Thoracic aorta (tissue), 2 donors: ENCODE measurements around the gene HSBP1L1. TPM values are rescaled to one million over a fixed set of nuclear protein-coding genes. Genes with fewer than 3 reads are reported as not detected.

Experiments
- ATAC-seq: fragments of 150-250 bp; one replicate; pipeline ENCODE4 v1.8.0; 2017; ENCODE audit warnings: low read depth; ENCODE audit not compliant: insufficient number of reproducible peaks, low FRiP score
- DNase-seq: peaks from one replicate; pipeline ENCODE4 v3.0.0-alpha.2; 2020; ENCODE audit warnings: low spot score
- H3K27ac ChIP-seq, 2 donors: fragments of 200-600 bp; sonication (generic); 1 replicate in 1 of 2; 2 replicates in 1 of 2; pipeline ENCODE4 v1.5.1; 2016; ENCODE audit warnings: mild to moderate bottlenecking in 2 of 2, moderate library complexity in 2 of 2
- H3K27me3 ChIP-seq: fragments of 200-600 bp; sonication (generic); replicated peaks from 2 replicates; pipeline ENCODE4 v1.6.0; 2016; ENCODE audit warnings: mild to moderate bottlenecking; ENCODE audit not compliant: insufficient read depth
- H3K36me3 ChIP-seq: fragments of 200-600 bp; sonication (generic); one replicate; pipeline ENCODE4 v1.5.1; 2016
- H3K4me1 ChIP-seq, 2 donors: fragments of 200-600 bp; sonication (generic); 1 replicate in 1 of 2; 2 replicates in 1 of 2; pipeline versions ENCODE4 v1.5.1 to v1.6.0; 2016; ENCODE audit warnings: low read depth in 2 of 2, mild to moderate bottlenecking in 1 of 2; ENCODE audit not compliant: control insufficient read depth in 1 of 2
- H3K4me3 ChIP-seq: fragments of 200-600 bp; sonication (generic); 2 replicates; pipeline ENCODE4 v1.5.1; 2016; ENCODE audit warnings: mild to moderate bottlenecking
- H3K9me3 ChIP-seq: fragments of 200-600 bp; sonication (generic); 2 replicates; pipeline ENCODE4 v1.5.1; 2016
- total RNA-seq, 2 donors: library from RNA; depleted of rRNA; stranded (reverse); fragments of >200 nt; gene quantifications; one replicate each; pipeline versions ENCODE4 v1.1.0 to v1.2.3, GENCODE V29; 2016
- TF ChIP-seq, protein P1 (sequence below): fragments of 200-600 bp; sonication (generic); IDR thresholded peaks from one replicate; pipeline ENCODE4 v1.5.1; 2019; ENCODE audit warnings: antibody characterized with exemption

HSBP1L1 gene
- total RNA-seq, 2 donors from 2014 or later, result 8.5 to 11.6 TPM

DNA sequence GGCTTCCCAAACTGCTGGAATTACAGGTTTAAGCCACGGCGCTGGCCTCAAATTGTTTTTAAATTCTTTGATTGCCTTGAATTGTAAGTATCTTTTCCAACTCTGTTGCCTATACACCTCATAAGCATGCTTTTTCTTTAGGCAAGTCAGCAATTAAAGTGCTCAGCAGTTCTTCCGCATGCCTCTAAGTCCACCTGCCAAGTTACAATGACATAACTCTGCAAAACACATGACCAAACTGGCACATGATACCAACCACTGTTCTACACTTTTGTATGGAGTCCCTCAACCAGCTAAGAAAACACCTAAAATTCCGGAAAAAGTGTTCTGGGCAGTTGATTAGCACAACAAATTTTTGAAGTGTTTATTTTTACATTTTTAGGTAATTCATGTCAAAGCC is 18.8 kb downstream of the HSBP1L1 start:
- Histone ChIP-seq H3K27ac (no peak overlapping the region), H3K4me1 (peaks cover 12 to 27% of the 10 kb centered on the region in 2 donors), H3K27me3 (no peaks in the 10 kb centered on the region), H3K9me3 (no peaks in the 10 kb centered on the region), H3K36me3 (no peaks in the 10 kb centered on the region), H3K4me3 (no peak overlapping the region)
- TF ChIP-seq, protein P1, sequence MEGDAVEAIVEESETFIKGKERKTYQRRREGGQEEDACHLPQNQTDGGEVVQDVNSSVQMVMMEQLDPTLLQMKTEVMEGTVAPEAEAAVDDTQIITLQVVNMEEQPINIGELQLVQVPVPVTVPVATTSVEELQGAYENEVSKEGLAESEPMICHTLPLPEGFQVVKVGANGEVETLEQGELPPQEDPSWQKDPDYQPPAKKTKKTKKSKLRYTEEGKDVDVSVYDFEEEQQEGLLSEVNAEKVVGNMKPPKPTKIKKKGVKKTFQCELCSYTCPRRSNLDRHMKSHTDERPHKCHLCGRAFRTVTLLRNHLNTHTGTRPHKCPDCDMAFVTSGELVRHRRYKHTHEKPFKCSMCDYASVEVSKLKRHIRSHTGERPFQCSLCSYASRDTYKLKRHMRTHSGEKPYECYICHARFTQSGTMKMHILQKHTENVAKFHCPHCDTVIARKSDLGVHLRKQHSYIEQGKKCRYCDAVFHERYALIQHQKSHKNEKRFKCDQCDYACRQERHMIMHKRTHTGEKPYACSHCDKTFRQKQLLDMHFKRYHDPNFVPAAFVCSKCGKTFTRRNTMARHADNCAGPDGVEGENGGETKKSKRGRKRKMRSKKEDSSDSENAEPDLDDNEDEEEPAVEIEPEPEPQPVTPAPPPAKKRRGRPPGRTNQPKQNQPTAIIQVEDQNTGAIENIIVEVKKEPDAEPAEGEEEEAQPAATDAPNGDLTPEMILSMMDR, result no peak
- DNase-seq (no peak), ATAC-seq (no peak)

DNA sequence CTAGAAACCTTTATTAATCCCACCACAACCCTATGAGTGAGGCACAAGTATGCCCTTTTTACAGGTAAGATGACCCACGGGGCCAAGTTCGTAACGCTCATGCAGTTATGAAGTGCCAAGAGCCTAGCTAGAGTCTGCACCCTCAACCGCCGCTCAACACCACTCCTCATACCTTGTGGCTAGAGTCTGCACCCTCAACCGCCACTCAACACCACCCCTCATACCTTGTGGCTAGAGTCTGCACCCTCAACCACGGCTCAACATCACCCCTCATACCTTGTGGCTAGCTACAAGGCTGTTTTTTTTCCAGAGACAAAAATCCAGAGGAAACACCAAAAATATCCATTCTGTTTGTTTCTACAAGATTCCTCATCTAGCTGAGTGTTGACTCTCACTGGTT is 19.4 kb downstream of the HSBP1L1 start:
- Histone ChIP-seq H3K9me3 (no peaks in the 10 kb centered on the region), H3K27ac (no peak overlapping the region), H3K36me3 (no peaks in the 10 kb centered on the region), H3K4me1 (peaks cover 12 to 25% of the 10 kb centered on the region in 2 donors), H3K27me3 (no peaks in the 10 kb centered on the region), H3K4me3 (no peak overlapping the region)
- ATAC-seq (no peak), DNase-seq (no peak)
- TF ChIP-seq, protein P1, result no peak

DNA sequence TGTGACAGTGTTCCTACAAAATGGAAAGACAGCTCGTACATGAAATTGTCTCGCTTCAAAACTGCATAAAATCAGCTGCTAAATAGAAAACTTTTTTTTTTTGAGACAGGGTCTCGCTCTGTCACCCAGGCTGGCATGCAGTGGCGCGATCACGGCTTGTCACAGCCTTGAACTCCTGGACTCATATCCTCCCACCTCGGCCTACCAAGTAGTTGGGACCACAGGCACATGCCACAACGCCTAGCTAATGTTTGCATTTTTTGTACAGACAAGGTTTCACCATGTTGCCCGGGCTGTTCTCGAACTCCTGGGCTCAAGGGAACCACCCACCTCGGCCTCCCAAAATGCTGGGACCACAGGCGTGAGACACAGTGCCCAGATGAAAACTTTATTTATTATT is 20.7 kb downstream of the HSBP1L1 start:
- H3K4me3 ChIP-seq, result no peak overlapping the region
- no peaks in the 10 kb centered on the region for H3K36me3 ChIP-seq
- H3K9me3 ChIP-seq, result no peaks in the 10 kb centered on the region
- DNase-seq (no peak), ATAC-seq (no peak)
- no peak overlapping the region for H3K27ac ChIP-seq
- TF ChIP-seq, protein P1, result no peak
- peaks cover 16 to 30% of the 10 kb centered on the region in 2 donors for H3K4me1 ChIP-seq
- no peaks in the 10 kb centered on the region for H3K27me3 ChIP-seq

DNA sequence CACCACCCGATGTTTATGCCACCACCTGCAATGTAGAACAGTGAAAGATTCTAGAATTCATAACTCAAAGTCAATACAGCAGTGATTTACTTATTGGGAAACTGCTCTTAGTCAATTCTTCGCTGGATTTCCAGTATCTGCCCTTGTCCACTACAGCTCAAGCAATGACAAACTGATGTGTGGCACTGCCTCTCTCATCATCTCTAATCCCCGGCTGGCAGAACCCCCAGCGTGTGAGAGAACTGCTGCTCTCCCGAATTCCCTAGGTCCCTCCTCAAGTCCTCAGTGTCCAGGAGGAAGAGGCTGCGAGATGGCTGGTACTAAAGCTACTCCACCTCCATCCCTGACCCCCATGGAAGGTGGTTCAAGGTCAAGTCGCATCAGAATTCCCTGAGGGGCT is 22.3 kb downstream of the HSBP1L1 start:
- Histone ChIP-seq H3K27ac (no peak overlapping the region), H3K36me3 (no peaks in the 10 kb centered on the region), H3K4me1 (peaks cover 16 to 30% of the 10 kb centered on the region in 2 donors), H3K4me3 (peak overlapping the region; percentile 96), H3K27me3 (no peaks in the 10 kb centered on the region), H3K9me3 (no peaks in the 10 kb centered on the region)
- no peak for ATAC-seq
- TF ChIP-seq, protein P1, result no peak
- no peak for DNase-seq

DNA sequence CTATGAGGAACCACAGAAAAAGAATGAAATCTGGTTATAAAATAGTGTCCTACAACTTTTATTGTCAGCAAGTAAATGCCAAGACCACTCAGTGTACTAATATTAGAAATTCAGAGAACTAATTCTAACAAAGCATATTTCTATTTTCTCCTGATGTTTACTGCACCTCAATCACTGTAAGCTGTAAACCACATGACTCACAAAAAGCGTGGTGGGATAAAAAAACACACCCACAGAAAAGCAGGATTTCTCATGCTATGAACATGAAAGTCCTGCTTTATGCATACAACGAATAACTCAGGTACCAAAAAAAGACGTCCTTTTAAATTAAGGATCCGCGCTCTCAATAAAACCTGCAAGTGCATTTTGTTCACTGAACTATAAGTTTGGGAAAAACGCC is 23.1 kb downstream of the HSBP1L1 start:
- TF ChIP-seq, protein P1, result no peak
- Histone ChIP-seq H3K4me1 (peaks cover 16 to 30% of the 10 kb centered on the region in 2 donors), H3K27ac (peak overlapping the region in 1 of 2 donors; percentile 98), H3K9me3 (no peaks in the 10 kb centered on the region), H3K4me3 (peak overlapping the region; percentile 96), H3K27me3 (no peaks in the 10 kb centered on the region), H3K36me3 (no peaks in the 10 kb centered on the region)
- ATAC-seq (no peak), DNase-seq (no peak)
